ENCODE data around the gene APOL2.

Gene APOL2

DNA sequence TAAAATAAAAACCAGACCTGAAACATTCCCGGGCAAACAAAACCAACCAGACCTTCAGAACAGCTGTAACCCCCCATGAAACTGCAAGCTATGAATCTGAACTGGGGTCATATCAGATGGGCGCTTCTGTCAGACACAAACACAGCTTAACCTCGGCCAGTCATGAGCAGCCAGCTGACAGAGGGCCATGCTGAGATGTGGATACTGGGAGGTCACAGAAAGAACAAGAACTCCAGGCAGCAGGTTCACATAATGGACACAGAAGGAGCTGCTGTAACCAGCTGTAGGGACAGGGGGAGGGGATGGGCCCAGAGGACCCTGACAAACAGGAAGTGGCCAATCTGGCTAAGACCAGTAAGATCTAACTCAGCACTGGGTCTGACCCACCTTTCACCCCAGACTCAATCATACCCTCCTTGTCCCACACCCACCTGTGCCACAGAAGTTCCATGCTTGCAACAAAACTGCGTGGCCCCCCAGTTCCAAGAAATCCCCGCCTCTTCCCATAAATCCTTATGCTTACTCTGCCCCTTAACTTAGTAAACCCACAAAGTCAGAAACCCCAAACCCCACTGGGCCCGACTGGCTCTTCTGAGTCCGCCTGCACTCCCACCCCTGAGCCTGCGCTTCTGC is 41.7 kb downstream of the APOL2 start:
- TF ChIP-seq SIN3A (IDR thresholded peaks at IDR 0.05; ENCODE audit: borderline replicate concordance, insufficient read depth, low read length) (no peak), POLR2AphosphoS5 (IDR thresholded peaks at IDR 0.05; ENCODE audit: low read depth, low read length) (no peak), TAF1 (IDR thresholded peaks at IDR 0.05; ENCODE audit: borderline replicate concordance, insufficient read depth, low read length) (no peak), FOXP2 (optimal IDR thresholded peaks at IDR 0.05; ENCODE audit: borderline replicate concordance, extremely low read depth, extremely low read length, insufficient read depth) (no peak)
- TF ChIP-seq, protein P1, sequence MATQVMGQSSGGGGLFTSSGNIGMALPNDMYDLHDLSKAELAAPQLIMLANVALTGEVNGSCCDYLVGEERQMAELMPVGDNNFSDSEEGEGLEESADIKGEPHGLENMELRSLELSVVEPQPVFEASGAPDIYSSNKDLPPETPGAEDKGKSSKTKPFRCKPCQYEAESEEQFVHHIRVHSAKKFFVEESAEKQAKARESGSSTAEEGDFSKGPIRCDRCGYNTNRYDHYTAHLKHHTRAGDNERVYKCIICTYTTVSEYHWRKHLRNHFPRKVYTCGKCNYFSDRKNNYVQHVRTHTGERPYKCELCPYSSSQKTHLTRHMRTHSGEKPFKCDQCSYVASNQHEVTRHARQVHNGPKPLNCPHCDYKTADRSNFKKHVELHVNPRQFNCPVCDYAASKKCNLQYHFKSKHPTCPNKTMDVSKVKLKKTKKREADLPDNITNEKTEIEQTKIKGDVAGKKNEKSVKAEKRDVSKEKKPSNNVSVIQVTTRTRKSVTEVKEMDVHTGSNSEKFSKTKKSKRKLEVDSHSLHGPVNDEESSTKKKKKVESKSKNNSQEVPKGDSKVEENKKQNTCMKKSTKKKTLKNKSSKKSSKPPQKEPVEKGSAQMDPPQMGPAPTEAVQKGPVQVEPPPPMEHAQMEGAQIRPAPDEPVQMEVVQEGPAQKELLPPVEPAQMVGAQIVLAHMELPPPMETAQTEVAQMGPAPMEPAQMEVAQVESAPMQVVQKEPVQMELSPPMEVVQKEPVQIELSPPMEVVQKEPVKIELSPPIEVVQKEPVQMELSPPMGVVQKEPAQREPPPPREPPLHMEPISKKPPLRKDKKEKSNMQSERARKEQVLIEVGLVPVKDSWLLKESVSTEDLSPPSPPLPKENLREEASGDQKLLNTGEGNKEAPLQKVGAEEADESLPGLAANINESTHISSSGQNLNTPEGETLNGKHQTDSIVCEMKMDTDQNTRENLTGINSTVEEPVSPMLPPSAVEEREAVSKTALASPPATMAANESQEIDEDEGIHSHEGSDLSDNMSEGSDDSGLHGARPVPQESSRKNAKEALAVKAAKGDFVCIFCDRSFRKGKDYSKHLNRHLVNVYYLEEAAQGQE (IDR thresholded peaks at IDR 0.05; ENCODE audit: insufficient read depth in 1 of 2, low read depth in 2 of 2, low read length in 2 of 2), result no peak

DNA sequence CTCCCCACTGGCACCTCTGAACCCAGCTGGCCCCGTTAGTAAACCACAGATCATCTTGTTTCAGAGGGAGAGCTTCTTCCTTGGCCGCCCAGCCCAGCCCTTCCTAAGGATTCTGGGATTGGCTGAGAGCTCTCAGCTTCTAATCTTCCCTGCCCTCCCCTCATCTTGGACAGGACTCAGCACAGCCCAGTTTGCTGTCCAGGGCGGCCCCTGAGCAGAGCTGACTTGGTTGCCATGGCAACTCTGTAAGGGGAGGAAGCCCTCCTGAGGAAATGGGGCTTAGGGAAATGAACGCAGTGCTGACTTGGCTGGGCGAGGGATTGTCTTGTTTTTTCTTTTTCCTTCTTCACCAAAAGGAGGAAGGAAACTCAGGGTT is 42.3 kb downstream of the APOL2 start:
- TF ChIP-seq POLR2AphosphoS5 (IDR thresholded peaks at IDR 0.05; ENCODE audit: low read depth, low read length), result no peak
- no peak for TF ChIP-seq TAF1 (IDR thresholded peaks at IDR 0.05; ENCODE audit: borderline replicate concordance, insufficient read depth, low read length)
- no peak for TF ChIP-seq SIN3A (IDR thresholded peaks at IDR 0.05; ENCODE audit: borderline replicate concordance, insufficient read depth, low read length)
- TF ChIP-seq, protein P1 (IDR thresholded peaks at IDR 0.05; ENCODE audit: insufficient read depth in 1 of 2, low read depth in 2 of 2, low read length in 2 of 2), result no peak
- no peak for TF ChIP-seq FOXP2 (optimal IDR thresholded peaks at IDR 0.05; ENCODE audit: borderline replicate concordance, extremely low read depth, extremely low read length, insufficient read depth)

DNA sequence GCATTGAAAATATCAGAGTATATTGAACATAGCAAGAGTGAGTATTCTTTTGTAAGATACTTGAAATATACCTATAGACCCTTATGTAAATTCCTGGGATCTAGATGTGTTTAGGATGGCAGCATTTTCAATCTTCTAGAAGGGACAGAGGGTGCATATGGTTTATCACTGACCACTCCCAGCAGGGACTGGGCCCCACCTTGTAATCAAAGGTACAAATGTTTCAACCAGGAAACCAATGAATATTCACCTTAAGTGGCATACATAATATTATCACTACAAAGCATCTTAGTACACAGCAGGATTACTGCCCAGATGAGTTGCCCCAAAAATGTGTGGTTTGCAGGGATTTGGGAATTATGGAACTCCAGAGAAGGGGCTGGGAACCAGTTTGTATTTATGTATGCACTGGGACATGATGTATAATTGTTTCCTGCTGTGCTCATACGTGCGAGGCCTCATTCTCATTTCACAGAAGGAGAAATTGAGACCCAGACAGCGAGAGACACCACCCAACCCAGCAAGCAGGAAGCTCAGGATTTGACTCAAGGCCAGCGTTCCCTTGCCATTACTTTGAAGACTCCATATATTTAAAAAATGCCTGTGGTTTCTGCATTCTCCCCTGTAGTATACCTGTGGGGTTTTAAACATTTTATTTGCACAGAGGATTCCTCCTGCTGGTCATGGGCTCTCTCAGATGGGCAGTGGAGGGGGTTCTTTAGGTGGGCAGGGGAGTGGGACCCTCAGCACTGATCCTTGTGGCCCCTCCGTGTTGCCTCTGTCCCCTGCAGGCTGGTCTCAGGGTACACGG is 42.9 kb downstream of the APOL2 start:
- no peak for TF ChIP-seq TAF1 (IDR thresholded peaks at IDR 0.05; ENCODE audit: borderline replicate concordance, insufficient read depth, low read length)
- no peak for TF ChIP-seq SIN3A (IDR thresholded peaks at IDR 0.05; ENCODE audit: borderline replicate concordance, insufficient read depth, low read length)
- TF ChIP-seq POLR2AphosphoS5 (IDR thresholded peaks at IDR 0.05; ENCODE audit: low read depth, low read length), result no peak
- no peak for TF ChIP-seq FOXP2 (optimal IDR thresholded peaks at IDR 0.05; ENCODE audit: borderline replicate concordance, extremely low read depth, extremely low read length, insufficient read depth)
- TF ChIP-seq, protein P1 (IDR thresholded peaks at IDR 0.05; ENCODE audit: insufficient read depth in 1 of 2, low read depth in 2 of 2, low read length in 2 of 2), result no peak

DNA sequence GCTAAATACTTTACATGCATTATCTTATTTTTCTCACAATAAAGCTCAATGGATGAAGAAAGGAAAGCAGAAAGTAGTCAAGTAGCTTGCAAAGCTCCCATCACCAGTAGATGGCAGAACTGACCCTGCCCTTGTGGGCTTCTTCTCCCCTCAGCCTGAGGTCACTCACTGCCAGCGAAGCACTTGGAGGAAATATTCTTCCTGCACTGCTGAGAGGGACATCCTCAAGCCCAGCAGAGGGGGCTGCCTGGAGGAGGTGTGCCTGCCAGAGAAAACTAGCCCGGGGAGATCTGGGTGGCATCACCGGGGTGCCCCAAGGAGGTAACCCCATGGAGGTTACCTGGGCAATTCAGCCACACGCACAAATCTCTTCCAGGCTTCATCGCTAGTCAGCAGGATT is 44.4 kb downstream of the APOL2 start:
- TF ChIP-seq, protein P1 (IDR thresholded peaks at IDR 0.05; ENCODE audit: insufficient read depth in 1 of 2, low read depth in 2 of 2, low read length in 2 of 2), result no peak
- no peak for TF ChIP-seq TAF1 (IDR thresholded peaks at IDR 0.05; ENCODE audit: borderline replicate concordance, insufficient read depth, low read length)
- no peak for TF ChIP-seq FOXP2 (optimal IDR thresholded peaks at IDR 0.05; ENCODE audit: borderline replicate concordance, extremely low read depth, extremely low read length, insufficient read depth)
- TF ChIP-seq SIN3A (IDR thresholded peaks at IDR 0.05; ENCODE audit: borderline replicate concordance, insufficient read depth, low read length), result no peak
- no peak for TF ChIP-seq POLR2AphosphoS5 (IDR thresholded peaks at IDR 0.05; ENCODE audit: low read depth, low read length)

Data from PFSK-1 (cell line).